GM11168 (cell line): Measurements from ENCODE around the gene SCAI.
"Not testable (repeated sequence)": the region's sequence is repeated elsewhere in the genome, so short reads cannot be mapped to it uniquely, and the experiment has no call there.

Experiments used
- in situ Hi-C: fragments of 300-500 bp; cut with MboI; formaldehyde crosslinking; loops from one replicate; pipeline ENCODE4 v1.12.0; 2022; ENCODE audit warnings: low sequenced_read_pairs; ENCODE audit not compliant: unreplicated experiment

Gene SCAI

DNA sequence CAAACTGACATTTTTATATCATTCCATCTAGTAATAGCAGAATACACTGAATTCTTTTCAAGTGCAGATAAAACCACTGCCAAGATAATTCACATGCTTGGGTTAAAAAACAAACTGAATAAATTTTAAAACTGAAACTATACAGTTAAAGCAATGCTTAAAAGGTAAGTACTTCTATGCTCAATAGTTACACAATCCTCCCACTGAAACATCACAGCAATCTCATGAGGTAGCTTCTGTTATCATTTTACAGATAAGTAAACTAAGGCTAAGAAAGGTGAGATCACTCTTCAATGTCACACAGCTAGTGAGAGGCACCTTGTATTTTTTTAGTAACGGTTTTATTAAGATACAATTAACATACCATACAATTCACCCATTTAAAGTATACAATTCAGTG is 189.1 kb downstream of the SCAI start:
- in situ Hi-C loops: no loop called here

DNA sequence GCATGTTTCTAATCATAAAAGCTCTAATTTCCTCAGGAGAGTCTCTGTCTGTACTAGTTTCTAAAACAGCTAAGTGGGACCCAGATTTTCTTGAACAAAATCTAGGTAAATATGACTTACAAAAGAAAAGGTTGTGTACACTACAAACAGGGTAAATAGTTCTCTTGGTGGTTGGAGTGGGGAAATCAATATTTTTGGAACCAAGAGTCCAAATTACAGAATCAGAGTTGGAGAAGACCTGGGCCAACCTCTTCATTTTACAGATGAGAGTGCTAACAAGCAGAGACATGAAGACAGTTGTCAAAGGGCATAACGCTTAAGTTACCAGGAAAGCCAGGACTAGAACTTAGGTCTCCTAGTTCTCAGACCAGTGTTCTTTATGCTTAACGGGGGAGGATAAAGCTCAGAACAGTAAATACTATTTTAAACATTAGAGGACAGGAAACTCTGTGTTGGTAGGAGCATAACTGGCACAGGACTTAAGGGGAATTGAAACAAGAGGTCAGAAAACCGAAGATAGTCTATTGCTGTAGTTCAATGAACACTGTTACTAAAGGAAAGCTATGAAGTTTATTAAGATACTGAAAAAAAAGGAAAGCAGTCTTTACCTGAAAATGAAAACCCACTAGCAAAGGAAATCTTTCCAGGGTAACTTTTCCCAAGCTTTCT is 193.1 kb downstream of the SCAI start:
- in situ Hi-C loops: no loop called here

DNA sequence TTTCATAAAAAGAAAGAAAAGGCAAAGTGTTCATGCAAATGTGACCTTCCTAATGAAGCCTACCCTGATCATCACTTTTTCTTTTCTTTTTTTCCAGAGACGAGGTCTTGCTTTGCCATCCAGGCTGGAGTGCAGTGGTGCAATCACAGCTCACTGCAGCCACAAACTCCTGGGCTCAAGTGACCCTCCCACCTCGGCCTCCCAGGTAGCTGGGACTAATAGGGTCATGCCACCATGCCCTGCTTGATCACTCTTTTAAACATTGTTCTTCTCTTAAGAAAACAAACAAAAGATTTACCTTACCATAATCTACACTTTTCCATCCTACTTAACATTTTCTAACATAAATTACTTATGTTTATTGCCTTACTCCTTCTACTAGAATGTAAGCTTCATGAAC is 193.9 kb downstream of the SCAI start:
- in situ Hi-C loops: no loop called here

DNA sequence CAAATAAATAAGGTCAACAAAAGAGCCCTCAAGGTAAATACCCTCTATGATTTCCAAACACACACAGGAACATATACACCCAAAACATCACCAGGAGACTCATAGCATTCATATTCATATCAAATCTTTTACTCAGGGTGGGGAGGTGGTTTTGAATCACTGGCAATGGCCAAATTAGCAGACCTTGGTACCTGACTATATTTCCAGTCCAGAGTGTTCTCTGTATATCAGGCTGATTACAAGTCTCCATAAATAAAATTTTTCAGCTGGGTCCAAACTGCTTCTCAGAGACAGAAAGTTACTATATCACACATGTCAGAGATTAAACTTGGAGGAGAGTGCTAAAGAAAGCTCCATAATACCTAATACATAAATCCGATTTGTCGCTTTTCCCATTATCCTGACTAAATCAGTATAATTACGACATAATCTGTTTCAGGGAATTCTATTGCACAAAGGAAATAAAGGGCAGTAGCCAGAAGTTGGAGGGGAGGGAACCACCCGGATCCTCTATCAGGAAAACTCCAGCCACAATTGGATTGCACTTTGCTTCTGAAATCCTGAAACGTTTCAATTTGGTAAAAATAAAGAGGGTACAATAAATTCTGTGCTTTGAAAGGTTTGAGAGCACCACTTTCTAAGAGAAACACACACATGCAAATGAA is 195.5 kb downstream of the SCAI start:
- in situ Hi-C loops: no loop called here

DNA sequence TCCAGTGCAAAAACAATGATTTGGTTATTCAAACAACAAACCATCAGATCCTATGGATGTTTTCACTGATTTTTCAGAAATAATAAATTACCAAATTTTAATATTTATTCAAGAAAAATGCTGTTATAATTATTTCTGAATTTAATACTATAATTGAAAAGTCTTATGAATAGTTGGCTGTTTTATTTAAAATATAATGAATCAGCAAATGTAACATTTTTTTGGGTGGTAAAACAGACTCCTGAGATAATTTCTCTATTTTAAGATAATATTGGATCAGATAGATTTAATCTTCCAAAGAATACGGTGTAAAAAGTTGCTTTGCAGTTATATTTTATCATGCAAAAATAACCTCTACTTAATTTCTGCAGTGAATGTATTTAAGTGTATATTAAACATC is 197.2 kb downstream of the SCAI start:
- in situ Hi-C loops: no loop called here

DNA sequence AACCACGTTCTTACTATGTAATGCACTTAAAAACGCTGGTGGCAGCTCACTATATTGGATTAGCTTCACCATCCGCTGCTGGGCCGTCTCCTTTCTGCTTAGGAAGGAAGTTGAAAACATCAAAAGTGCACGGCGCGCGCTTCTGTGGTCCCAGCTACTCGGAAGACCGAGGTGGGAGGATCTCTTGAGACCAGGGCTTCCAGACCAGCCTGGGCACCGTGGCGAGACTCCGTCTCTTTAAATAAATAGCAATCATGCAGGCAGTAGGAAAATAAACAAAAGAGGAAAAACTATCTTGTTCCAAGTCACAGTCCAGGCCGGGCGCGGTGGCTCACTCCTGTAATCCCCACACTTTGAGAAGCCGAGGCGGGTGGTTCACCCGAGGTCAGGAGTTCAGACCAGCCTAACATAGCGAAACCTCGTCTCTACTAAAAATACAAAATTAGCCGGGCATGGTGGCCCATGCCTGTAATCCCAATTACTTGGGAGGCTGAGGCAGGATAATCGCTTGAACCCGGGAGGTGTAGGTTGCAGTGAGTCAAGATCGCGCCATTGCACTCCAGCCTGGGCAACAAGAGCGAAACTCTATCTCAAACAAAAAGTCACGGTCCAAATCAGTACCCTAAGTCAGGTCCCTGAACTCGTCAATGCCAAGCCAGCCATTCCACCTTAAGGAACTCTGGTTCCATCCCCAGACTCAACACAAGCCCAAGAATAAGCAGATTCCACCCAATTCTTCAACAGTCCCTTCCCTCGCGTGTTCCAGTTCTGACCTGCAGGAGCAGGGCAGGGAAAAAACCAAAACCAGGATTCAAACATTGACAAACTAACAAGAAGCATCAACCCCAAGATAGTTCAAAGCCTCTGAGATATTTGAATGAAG is 201.4 kb downstream of the SCAI start:
- in situ Hi-C loops: no loop called here

DNA sequence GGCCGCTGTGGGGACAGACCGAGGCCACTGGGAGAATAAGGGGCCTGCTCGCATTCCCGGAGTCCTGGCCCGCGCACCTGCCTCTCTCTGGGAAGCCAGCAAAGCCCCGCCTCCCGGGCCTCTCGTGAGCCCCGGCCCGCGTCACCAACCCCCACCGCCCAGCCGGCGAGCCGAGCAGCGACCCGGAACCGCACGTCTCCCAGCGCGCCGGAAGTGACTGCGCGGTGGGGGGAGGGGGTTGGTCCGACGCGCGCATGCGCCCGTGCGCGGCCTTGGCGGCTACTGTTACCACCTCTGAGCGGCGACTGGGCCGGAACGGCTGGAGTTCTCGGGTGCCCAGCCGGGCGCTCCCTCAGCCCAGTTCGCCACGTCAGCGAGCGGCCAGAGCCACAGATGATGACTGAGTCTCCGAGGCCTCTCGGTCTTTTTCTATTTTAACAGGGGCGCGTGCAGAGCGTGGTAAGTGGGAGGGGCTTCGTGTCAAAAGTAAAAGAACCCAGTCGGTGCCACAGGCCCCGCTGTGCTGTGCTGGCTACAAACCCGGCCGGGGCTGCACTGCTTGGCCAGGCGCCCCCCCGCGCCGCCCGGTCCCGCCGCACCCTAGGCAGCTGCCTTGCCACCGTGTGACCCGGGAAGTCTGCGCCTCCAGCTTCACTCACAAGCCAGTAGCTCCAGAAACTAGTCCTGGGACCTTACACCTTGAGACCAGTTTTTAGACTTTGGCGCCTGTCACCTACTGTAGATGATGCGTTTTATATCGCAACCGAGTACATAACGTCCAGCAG is 202.2 kb downstream of the SCAI start, which contains the start of gene GOLGA1:
GOLGA1 (minus strand) TSS at position 190 of the 785 bp plus-strand sequence. CDS start 2,372 bp downstream, outside the sequence.
- in situ Hi-C loops: no loop called here

DNA sequence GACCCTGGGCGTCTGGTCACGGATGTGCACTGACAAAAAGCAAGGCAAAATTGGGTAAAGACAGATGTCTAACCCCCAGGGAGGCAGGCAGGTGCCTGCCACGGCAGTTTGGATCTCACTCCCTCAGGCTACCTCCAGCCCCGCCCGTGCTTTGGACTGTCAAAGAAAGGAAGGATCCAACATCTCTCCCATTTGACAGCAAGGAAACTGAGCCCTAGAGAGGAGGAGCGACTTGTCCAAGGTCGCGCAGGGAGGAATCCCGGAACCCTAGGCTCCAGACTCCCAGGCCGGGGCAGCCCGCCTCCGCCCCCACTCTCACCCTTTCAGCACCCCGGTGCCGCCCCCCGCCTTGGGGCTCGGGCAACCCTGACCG is 202.8 kb downstream of the SCAI start:
- in situ Hi-C loops: no loop called here

DNA sequence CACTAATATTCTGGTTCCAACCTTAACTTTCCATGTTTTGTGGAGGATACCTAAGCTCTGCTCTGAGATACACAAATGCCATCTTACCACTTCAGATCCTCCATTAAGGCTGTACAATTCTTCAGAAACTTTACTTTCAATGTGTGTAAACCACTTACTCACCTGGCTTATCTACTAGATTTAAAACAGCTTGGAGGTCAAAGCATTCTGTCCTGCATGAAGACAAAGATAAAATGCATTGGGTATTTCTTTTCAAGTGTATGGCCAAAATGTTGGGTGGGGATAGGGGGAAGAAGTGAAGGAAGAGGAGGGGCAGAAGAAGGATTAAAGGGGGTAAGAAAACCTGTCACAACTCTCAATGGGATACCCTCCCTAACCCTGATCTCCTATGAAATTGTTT is 203.4 kb downstream of the SCAI start:
- in situ Hi-C loops: no loop called here

DNA sequence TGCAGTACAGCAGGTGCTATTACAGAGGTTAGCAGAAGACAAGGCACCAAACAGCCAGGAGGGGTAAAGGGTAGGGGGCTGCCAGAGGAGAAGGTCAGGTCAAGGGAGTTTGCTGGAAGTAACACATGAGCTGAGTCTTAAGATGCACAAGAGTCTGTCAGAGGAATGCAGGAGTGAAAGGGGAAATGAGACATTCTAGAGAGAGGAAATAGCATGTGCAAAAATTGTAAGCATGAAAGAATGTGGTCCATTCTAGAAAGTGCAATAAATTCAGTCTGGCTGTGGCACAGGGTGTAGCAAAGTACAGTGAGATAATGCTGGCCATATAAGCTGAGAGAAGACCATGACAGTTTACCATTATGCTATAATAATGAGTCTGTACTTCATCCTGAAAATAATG is 209.0 kb downstream of the SCAI start:
- in situ Hi-C loops: no loop called here

DNA sequence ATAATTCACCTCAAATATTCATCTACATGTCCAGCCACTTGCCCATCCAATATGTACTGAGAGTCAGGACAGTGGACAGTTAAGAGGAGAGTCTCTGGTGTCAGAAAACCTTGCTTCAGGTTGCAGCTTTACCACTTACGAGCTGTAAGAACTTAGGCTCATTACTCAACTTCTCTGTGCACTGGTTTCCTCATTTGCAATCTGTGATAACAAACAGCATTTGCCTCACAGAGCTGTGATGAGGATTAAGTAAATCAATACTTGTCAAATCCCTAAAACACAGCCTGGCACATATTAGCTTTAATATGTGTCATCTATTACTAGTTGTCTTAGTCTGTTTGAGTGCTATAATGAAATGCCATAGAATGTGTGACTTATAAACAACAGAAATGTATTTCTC is 211.0 kb downstream of the SCAI start:
- in situ Hi-C loops: no loop called here

DNA sequence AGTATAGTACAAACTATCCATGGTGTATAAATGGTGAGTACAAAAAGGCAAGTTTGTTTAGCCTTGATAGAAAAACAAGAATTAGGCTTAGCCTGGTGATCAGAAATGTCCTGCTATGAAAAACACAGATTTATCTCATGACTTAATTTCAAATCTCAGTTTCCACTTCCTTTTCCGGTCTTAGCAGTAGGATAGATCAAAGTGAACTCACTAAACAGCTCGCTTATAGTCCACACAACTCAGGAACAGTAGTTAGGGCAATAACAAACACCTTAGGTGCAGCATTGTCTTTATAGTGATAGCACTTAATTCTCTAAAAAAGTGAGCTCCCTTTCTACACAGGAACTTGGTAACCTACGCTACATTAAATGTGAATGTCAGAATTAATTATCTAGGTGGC is 213.9 kb downstream of the SCAI start:
- in situ Hi-C loops: no loop called here

DNA sequence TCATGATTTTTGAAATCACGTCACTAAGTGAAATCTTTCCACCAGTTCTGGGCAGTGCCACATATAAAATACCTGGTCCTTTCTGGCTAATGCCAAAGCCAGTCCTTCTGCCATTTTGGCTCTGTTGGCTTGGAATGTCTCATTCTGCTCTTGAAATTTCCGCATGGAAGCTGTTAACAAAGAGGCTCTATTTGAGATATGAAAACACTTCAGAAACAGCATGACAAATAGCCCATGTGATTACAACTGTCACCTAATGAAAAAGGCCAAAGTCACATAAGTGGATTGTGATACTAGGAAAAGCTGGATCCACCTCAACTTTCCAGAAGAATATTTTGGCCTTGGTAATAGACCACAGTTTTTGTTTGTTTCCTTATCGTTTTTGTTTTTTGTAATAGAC is 215.2 kb downstream of the SCAI start:
- in situ Hi-C loops: no loop called here

DNA sequence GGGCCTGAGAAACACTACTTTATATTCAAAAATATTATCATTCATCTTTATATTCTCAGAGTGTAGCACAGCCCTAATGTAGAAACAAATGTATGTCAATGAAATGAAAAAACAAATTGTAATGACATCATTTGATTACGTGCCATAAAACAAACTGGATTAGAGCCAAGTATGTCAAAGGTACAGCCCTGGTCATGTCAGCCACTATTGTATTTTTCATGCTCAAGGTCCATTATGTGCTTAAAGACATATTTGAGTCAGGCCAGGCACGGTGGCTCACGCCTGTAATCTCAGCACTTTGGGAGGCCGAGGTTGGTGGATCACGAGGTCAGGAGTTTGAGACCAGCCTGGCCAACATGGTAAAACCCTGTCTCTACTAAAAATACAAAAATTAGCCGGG is 222.9 kb downstream of the SCAI start:
- in situ Hi-C loops: not testable (repeated sequence)

DNA sequence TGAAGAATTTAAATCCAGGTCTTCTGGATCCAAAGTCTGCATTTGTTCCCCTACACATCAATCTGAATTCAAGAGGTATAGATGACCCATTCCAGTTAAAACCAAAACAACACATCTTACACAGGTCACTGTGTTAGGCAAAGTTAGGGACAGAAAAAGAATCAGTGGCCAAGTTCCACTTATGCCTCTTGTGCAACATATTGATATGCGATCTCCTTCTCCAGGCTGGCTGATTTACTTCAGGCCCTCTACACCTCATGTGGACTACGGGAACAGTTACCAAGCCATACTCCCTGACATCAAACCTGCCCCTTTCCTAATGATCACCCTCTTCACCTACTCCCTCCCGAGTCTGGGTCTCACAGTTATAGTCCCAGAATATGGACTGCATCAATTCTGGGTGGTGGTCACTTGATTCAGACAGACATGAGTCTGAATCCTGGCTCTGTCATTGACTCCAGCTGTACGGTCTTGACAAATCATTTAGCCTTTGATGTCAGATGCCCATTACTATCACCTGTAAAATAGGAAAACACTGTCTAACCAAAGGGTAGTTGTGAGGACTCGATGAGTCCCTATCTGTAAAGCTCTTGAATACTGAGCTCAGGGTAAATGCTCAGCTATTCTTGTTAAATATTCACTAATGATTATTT is 228.4 kb downstream of the SCAI start:
- in situ Hi-C loops: loop anchor here (10.0 kb wide), 1 partner anchor 230 kb away; the partner anchor contains the start of gene SCAI

DNA sequence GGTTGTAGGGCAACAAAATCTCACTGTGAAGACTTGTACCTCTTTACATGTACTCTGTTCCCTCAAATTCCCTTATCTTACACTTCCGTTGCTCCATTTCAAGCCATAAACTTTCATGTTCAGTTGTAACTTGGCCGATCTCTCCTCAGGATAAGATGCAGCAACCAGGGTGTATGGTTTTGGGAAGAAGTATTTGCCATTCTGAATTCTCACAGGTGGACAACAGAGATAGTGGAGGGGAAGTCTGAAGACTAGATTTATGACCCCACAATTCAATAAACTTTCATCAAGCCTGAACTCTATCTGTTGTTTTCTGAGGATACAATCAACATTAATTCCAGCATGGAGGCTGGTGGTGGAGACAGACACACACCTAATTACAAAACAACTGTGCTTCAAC is 229.9 kb downstream of the SCAI start:
- in situ Hi-C loops: loop anchor here (10.0 kb wide), 1 partner anchor 231 kb away; the partner anchor contains the start of gene SCAI

DNA sequence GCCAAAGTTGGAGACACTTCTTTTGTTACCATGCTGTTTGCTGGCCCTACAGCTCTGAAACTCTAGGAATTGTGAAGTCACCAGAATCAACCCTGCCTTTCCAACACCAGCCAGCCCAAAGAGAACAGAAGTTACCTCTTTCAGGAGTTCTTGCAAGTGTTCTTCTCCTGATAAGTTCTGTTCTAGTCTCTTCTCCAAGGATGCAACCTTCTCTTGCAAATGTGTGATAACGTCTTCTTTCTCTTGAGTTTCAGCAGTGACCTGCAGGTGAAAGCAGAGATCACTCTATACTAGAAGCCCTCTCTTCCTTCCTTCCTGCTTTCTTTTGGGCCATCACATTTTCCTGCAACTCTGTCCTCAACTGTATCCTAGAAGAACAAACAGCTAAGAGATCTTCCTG is 231.6 kb downstream of the SCAI start:
- in situ Hi-C loops: loop anchor here (10.0 kb wide), 1 partner anchor 233 kb away; the partner anchor contains the start of gene SCAI

DNA sequence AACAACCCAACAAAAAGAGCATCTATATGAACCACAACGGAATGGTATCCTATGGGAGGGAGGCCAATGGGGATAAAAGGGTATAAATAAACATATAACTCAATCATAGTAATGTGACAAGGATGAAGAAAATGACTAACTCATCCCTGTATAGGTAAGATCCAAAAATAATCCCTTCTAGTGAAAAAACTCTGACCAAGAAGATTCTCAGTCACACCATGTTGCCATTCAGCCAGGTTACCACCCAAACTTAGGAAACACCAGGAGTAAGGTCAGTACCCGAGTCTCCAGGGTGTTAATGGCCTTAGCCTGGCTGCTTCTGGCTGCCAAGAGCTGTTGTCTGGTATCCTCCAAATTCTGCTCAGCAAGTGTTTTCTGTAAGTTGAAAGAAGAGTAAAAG is 235.2 kb downstream of the SCAI start:
- in situ Hi-C loops: no loop called here

DNA sequence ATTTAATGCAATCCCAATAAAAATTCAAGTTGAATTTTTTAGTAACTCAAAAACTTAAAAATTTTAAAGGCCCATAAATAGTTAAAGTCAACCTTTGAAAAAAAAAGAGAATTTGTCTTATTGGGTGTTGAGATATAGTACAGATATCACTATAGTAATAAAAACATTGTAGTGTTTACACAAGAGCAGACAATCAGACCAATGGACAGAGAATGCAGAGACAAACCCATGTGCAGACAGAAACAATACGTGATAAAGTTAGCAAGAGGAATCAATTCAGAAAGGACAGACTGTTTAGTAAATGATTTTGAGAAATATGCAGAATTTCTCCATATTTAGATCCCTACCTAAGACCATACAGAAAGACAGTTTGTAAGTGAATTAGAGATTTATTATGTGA is 236.4 kb downstream of the SCAI start:
- in situ Hi-C loops: no loop called here

DNA sequence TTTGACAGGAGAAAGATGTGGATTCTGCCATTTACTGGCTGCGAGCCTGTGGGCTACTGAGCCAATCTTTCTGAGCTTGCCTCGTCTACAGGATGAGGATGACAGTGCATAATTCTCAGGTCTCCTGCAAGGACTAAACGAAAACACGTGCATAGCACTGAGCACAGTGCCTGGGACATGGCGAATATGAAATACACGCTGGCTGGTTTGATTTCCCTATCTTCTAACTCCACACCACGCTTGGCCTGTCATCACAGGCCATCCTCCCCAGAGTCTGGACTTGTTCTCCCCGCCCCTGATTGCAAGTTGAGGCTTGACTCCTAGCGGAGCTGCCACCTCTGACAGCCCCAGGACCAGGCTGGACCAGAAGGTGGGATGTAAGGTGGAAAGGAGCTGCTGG is 243.5 kb downstream of the SCAI start:
- in situ Hi-C loops: no loop called here
